Stomach (tissue), 4 donors: ENCODE data around the gene ZNF283.

Experiments
- CTCF ChIP-seq, 7 experiments: fragments of 450-650 bp in 4 of 7; fragments of 200-600 bp in 3 of 7; sonication (generic) in 3 of 7; IDR thresholded peaks; one replicate each; pipeline ENCODE4 v1.5.1; 2016 to 2019; ENCODE audit warnings: antibody characterized with exemption in 7 of 7, control low read depth in 2 of 7, mild to moderate bottlenecking in 1 of 7
- EP300 ChIP-seq: sonication (generic); formaldehyde crosslinking; IDR thresholded peaks from one replicate; pipeline ENCODE4 v1.6.1; 2017; ENCODE audit warnings: antibody characterized with exemption
- POLR2A ChIP-seq, 4 donors: fragments of 450-650 bp; IDR thresholded peaks; one replicate each; pipeline ENCODE4 v1.6.1; 2016; ENCODE audit warnings: antibody characterized with exemption in 4 of 4, control low read depth in 2 of 4, mild to moderate bottlenecking in 1 of 4, moderate library complexity in 1 of 4
- POLR2AphosphoS5 ChIP-seq, 3 donors: sonication (generic); formaldehyde crosslinking; IDR thresholded peaks; one replicate each; pipeline ENCODE4 v1.6.1; 2016; ENCODE audit warnings: antibody characterized with exemption in 3 of 3

DNA sequence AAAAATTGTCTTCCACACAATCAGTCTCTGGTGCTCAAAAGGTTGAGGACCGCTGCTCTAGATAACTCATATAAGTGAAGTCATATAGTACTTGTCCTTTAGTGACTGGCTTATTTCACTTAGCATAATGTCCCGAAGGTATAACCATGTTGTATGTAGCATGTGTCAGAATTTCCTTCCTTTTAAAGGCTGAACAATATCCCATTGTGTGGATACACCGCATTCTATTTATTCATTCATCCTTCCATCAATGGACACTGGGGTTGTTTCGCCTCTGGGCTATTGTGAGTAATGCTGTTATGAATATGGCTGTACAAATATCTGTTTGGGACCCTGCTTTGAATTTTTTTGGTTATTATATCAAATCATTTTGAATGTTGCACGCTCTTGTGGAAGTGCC is 20.3 kb upstream of the ZNF283 start:
- TF ChIP-seq CTCF (IDR thresholded peaks at IDR 0.05) (no peak), POLR2A (IDR thresholded peaks at IDR 0.05) (no peak), EP300 (no peak), POLR2AphosphoS5 (IDR thresholded peaks at IDR 0.05) (no peak)
